Endothelial cell of umbilical vein (primary cell): ENCODE measurements around the gene CFAP46.

Experiments used
- CTCF ChIP-seq, 2 donors: IDR thresholded peaks; 1 replicate in 1 of 2; 2 replicates in 1 of 2; pipeline ENCODE4 v1.5.1; 2011; ENCODE audit warnings: low read length in 2 of 2, mild to moderate bottlenecking in 2 of 2, moderate library complexity in 2 of 2, control low read depth in 1 of 2, inconsistent platforms in 1 of 2, low read depth in 1 of 2; ENCODE audit not compliant: insufficient read depth in 1 of 2; ENCODE audit errors: extremely low read depth in 1 of 2
- EZH2 ChIP-seq: IDR thresholded peaks from 2 replicates; pipeline ENCODE4 v1.6.1; 2012; ENCODE audit warnings: borderline replicate concordance, low read depth, mild to moderate bottlenecking, moderate library complexity, low read length, inconsistent platforms; ENCODE audit not compliant: severe bottlenecking
- FOS ChIP-seq: IDR thresholded peaks from 2 replicates; pipeline ENCODE4 v1.6.1; 2011; ENCODE audit warnings: mild to moderate bottlenecking, low read length, moderate library complexity, borderline replicate concordance; ENCODE audit not compliant: insufficient read depth
- MAX ChIP-seq: IDR thresholded peaks from 2 replicates; pipeline ENCODE4 v1.6.1; 2011; ENCODE audit not compliant: insufficient read depth, insufficient read length
- POLR2A ChIP-seq: IDR thresholded peaks from 2 replicates; pipeline ENCODE4 v1.6.1; 2012; ENCODE audit warnings: low read depth, mild to moderate bottlenecking, control low read depth, low read length
- POLR2AphosphoS5 ChIP-seq: IDR thresholded peaks from 2 replicates; pipeline ENCODE4 v1.6.1; 2012; ENCODE audit warnings: low read depth, mild to moderate bottlenecking, control low read depth, low read length, moderate library complexity; ENCODE audit not compliant: insufficient read depth

- TF ChIP-seq CTCF (IDR thresholded peaks at IDR 0.05; ENCODE audit: extremely low read depth in 1 of 2, insufficient read depth in 1 of 2, low read depth in 1 of 2, low read length in 2 of 2) (no peak), EZH2 (no peak), MAX (no peak), POLR2AphosphoS5 (no peak), FOS (no peak), POLR2A (no peak)
Observed at GRCh38 chr10:132790470-132790869, 151.9 kb downstream of the CFAP46 start.
